Measurements from ENCODE around the gene TMEM120A. TPM values are rescaled to one million over a fixed set of nuclear protein-coding genes. Genes with fewer than 3 reads are reported as not detected.

Gene TMEM120A
- total and polyA plus RNA-seq, 4 donors, result 15.7 to 90.1 (median 57.6) TPM

- H3K27me3 ChIP-seq (ENCODE audit: control insufficient read depth in 3 of 3, insufficient read depth in 3 of 3, low read length in 2 of 3), result no peaks in the 10 kb centered on the region
- no peak overlapping the region for H3K9ac ChIP-seq (ENCODE audit: insufficient read depth in 1 of 2, low read length in 2 of 2)
- 86 to 91% methylated on average over 4 of the region's 4 CpGs for WGBS, 2 donors
- peaks cover 0 to 1% (median 0%) of the 10 kb centered on the region in 4 donors for H3K9me3 ChIP-seq (ENCODE audit: control insufficient read depth in 4 of 4, insufficient read depth in 3 of 4, low read length in 3 of 4)
- no peak overlapping the region for H3K27ac ChIP-seq (ENCODE audit: low read depth in 1 of 2, low read length in 1 of 2)
- peaks cover 0 to 19% (median 7%) of the 10 kb centered on the region in 4 donors for H3K36me3 ChIP-seq (ENCODE audit: control insufficient read depth in 4 of 4, insufficient read depth in 4 of 4, low read length in 4 of 4)
- ATAC-seq (ENCODE audit: insufficient read depth, low FRiP score) (no peak), DNase-seq (no peak)
- H3K4me3 ChIP-seq, result no peak overlapping the region
- TF ChIP-seq, protein P1, sequence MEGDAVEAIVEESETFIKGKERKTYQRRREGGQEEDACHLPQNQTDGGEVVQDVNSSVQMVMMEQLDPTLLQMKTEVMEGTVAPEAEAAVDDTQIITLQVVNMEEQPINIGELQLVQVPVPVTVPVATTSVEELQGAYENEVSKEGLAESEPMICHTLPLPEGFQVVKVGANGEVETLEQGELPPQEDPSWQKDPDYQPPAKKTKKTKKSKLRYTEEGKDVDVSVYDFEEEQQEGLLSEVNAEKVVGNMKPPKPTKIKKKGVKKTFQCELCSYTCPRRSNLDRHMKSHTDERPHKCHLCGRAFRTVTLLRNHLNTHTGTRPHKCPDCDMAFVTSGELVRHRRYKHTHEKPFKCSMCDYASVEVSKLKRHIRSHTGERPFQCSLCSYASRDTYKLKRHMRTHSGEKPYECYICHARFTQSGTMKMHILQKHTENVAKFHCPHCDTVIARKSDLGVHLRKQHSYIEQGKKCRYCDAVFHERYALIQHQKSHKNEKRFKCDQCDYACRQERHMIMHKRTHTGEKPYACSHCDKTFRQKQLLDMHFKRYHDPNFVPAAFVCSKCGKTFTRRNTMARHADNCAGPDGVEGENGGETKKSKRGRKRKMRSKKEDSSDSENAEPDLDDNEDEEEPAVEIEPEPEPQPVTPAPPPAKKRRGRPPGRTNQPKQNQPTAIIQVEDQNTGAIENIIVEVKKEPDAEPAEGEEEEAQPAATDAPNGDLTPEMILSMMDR (IDR thresholded peaks at IDR 0.05; ENCODE audit: control extremely low read depth, extremely low read depth), result no peak
- peaks cover 0 to 12% (median 4%) of the 10 kb centered on the region in 5 donors for H3K4me1 ChIP-seq (ENCODE audit: control insufficient read depth in 5 of 5, insufficient read depth in 5 of 5, low read length in 5 of 5)
Observed at GRCh38 chr7:75996476-75996875, 2.1 kb upstream of the TMEM120A start.

- TF ChIP-seq, protein P1 (IDR thresholded peaks at IDR 0.05; ENCODE audit: control extremely low read depth, extremely low read depth), result no peak
- Histone ChIP-seq H3K9ac (ENCODE audit: insufficient read depth in 1 of 2, low read length in 2 of 2) (no peak overlapping the region), H3K4me1 (ENCODE audit: control insufficient read depth in 5 of 5, insufficient read depth in 5 of 5, low read length in 5 of 5) (peaks cover 0 to 12% (median 4%) of the 10 kb centered on the region in 5 donors), H3K27ac (ENCODE audit: low read depth in 1 of 2, low read length in 1 of 2) (no peak overlapping the region), H3K27me3 (ENCODE audit: control insufficient read depth in 3 of 3, insufficient read depth in 3 of 3, low read length in 2 of 3) (no peaks in the 10 kb centered on the region), H3K4me3 (no peak overlapping the region), H3K36me3 (ENCODE audit: control insufficient read depth in 4 of 4, insufficient read depth in 4 of 4, low read length in 4 of 4) (peaks cover 0 to 16% (median 7%) of the 10 kb centered on the region in 4 donors), H3K9me3 (ENCODE audit: control insufficient read depth in 4 of 4, insufficient read depth in 3 of 4, low read length in 3 of 4) (peaks cover 0 to 1% (median 0%) of the 10 kb centered on the region in 4 donors)
- ATAC-seq (ENCODE audit: insufficient read depth, low FRiP score) (no peak), DNase-seq (no peak)
- WGBS, 2 donors, result 98 to 100% methylated on average over 5 of the region's 5 CpGs
Observed at GRCh38 chr7:75995996-75996395, 1.6 kb upstream of the TMEM120A start.

- peak overlapping the region; percentile 40 for H3K4me3 ChIP-seq
- peaks cover 0 to 12% (median 4%) of the 10 kb centered on the region in 5 donors for H3K4me1 ChIP-seq (ENCODE audit: control insufficient read depth in 5 of 5, insufficient read depth in 5 of 5, low read length in 5 of 5)
- TF ChIP-seq, protein P1 (IDR thresholded peaks at IDR 0.05; ENCODE audit: control extremely low read depth, extremely low read depth), result no peak
- 67 to 79% methylated on average over 11 of the region's 11 CpGs for WGBS, 2 donors
- peak overlapping the region; percentile 86 to 90 for H3K27ac ChIP-seq (ENCODE audit: low read depth in 1 of 2, low read length in 1 of 2)
- ATAC-seq (ENCODE audit: insufficient read depth, low FRiP score) (no peak), DNase-seq (peak in 1 of 3 donors; percentile 70)
- H3K9me3 ChIP-seq (ENCODE audit: control insufficient read depth in 4 of 4, insufficient read depth in 3 of 4, low read length in 3 of 4), result no peaks in the 10 kb centered on the region
- no peaks in the 10 kb centered on the region for H3K27me3 ChIP-seq (ENCODE audit: control insufficient read depth in 3 of 3, insufficient read depth in 3 of 3, low read length in 2 of 3)
- peak overlapping the region in 1 of 2 donors; percentile 3 for H3K9ac ChIP-seq (ENCODE audit: insufficient read depth in 1 of 2, low read length in 2 of 2)
- peaks cover 0 to 16% (median 3%) of the 10 kb centered on the region in 4 donors for H3K36me3 ChIP-seq (ENCODE audit: control insufficient read depth in 4 of 4, insufficient read depth in 4 of 4, low read length in 4 of 4)
Observed at GRCh38 chr7:75995052-75995471, 667 bp upstream of the TMEM120A start.

Measured in lung (tissue), 12 donors.